ENCODE results near the gene DOCK10. TPM values are rescaled to one million over a fixed set of nuclear protein-coding genes. Genes with fewer than 3 reads are reported as not detected.

Gene DOCK10
- total and polyA plus RNA-seq, 10 of the 15 experiments (the other 5 are each of a cell fraction or from before 2014, with no cell fraction given), result 16.9 to 120 (median 85.5) TPM

DNA sequence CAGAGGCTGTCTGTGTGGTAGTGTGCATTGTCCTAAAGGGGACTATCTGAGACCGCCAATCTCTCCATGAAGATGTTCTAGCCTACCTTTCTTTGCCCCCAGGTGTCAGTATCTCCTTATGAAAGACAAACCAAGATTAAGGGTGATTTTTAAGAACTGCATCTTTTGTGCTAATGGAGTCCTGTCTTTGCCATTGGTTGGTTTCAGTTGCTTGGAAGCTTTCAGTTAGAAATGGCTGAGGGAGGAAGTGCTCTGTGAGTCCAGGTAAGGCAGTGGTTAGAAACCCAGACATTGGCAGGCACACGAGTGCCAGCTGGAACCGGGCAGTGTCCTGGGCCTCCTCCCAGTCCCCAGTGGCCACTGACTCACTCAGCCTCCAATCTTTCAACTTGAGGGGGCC, 111.3 kb downstream of the DOCK10 start (continued):
- TF ChIP-seq, protein P1, sequence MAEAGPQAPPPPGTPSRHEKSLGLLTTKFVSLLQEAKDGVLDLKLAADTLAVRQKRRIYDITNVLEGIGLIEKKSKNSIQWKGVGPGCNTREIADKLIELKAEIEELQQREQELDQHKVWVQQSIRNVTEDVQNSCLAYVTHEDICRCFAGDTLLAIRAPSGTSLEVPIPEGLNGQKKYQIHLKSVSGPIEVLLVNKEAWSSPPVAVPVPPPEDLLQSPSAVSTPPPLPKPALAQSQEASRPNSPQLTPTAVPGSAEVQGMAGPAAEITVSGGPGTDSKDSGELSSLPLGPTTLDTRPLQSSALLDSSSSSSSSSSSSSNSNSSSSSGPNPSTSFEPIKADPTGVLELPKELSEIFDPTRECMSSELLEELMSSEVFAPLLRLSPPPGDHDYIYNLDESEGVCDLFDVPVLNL (IDR thresholded peaks at IDR 0.05; ENCODE audit: low read depth, low read length), result no peak
- TF ChIP-seq TCF7 (IDR thresholded peaks at IDR 0.05; ENCODE audit: borderline replicate concordance), result no peak
- no peak for TF ChIP-seq SMARCA5 (IDR thresholded peaks at IDR 0.05)
- TF ChIP-seq, protein P2, sequence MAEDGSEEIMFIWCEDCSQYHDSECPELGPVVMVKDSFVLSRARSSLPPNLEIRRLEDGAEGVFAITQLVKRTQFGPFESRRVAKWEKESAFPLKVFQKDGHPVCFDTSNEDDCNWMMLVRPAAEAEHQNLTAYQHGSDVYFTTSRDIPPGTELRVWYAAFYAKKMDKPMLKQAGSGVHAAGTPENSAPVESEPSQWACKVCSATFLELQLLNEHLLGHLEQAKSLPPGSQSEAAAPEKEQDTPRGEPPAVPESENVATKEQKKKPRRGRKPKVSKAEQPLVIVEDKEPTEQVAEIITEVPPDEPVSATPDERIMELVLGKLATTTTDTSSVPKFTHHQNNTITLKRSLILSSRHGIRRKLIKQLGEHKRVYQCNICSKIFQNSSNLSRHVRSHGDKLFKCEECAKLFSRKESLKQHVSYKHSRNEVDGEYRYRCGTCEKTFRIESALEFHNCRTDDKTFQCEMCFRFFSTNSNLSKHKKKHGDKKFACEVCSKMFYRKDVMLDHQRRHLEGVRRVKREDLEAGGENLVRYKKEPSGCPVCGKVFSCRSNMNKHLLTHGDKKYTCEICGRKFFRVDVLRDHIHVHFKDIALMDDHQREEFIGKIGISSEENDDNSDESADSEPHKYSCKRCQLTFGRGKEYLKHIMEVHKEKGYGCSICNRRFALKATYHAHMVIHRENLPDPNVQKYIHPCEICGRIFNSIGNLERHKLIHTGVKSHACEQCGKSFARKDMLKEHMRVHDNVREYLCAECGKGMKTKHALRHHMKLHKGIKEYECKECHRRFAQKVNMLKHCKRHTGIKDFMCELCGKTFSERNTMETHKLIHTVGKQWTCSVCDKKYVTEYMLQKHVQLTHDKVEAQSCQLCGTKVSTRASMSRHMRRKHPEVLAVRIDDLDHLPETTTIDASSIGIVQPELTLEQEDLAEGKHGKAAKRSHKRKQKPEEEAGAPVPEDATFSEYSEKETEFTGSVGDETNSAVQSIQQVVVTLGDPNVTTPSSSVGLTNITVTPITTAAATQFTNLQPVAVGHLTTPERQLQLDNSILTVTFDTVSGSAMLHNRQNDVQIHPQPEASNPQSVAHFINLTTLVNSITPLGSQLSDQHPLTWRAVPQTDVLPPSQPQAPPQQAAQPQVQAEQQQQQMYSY (CRISPR knock-in tag; IDR thresholded peaks at IDR 0.05), result no peak
- peak; percentile 25 to 53 (median 40); a peak in 5 of 6 replicates for TF ChIP-seq CTCF (IDR thresholded peaks at IDR 0.05 in 2 of 3, conservative IDR thresholded peaks at IDR 0.05 in 1 of 3; ENCODE audit: control insufficient read depth in 2 of 3, extremely low read depth in 1 of 3, insufficient read depth in 1 of 3, low read depth in 3 of 3, low read length in 3 of 3)
- TF ChIP-seq, protein P3, sequence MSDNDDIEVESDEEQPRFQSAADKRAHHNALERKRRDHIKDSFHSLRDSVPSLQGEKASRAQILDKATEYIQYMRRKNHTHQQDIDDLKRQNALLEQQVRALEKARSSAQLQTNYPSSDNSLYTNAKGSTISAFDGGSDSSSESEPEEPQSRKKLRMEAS (IDR thresholded peaks at IDR 0.05; ENCODE audit: low read depth, low read length), result no peak
